ENCODE results near the gene OBSL1.
A peak's percentile ranks its signal among the peaks of the same experiment; 100 is the strongest.

The OBSL1 gene

GRCh38 chr2:219571311-219572236, at the start of gene OBSL1:
Gene OBSL1, minus strand, starts transcription at chr2:219571539. Its CDS starts 307 bp downstream, at chr2:219571232.
- peak within 1 kb of the TSS; percentile 81 for H3K9ac ChIP-seq (ENCODE audit: insufficient read length)

GRCh38 chr2:219620546-219620945, 49.2 kb upstream of the OBSL1 start:
- no peak overlapping the region for H3K9ac ChIP-seq (ENCODE audit: insufficient read length)
- no peak for TF ChIP-seq POLR2AphosphoS5 (IDR thresholded peaks at IDR 0.05; ENCODE audit: borderline replicate concordance, low read depth, low read length)
- TF ChIP-seq FOXP2 (optimal IDR thresholded peaks at IDR 0.05; ENCODE audit: control extremely low read depth, extremely low read length, insufficient read depth) = no peak
- TF ChIP-seq EZH2 (IDR thresholded peaks at IDR 0.05) = no peak
- no peak overlapping the region for H3K27ac ChIP-seq
- no peak for DNase-seq (ENCODE audit: low read depth, low spot score)
- H3K4me3 ChIP-seq = no peak overlapping the region
- no peaks in the 10 kb centered on the region for H3K9me3 ChIP-seq (ENCODE audit: low read depth, low read length)
- no peaks in the 10 kb centered on the region; the same call in 1 of the 2 replicates for H3K36me3 ChIP-seq (ENCODE audit: insufficient read depth, low read length)

More at GRCh38 chr2:219571311-219572236, at the start of gene OBSL1:
- H3K4me3 ChIP-seq = peak within 1 kb of the TSS; percentile 80
- H3K9me3 ChIP-seq (ENCODE audit: low read depth, low read length) = no peaks in the 10 kb centered on the region
- no peak for DNase-seq (ENCODE audit: low read depth, low spot score)
- H3K36me3 ChIP-seq (ENCODE audit: insufficient read depth, low read length) = no peaks in the 10 kb centered on the region
- TF ChIP-seq POLR2AphosphoS5 (IDR thresholded peaks at IDR 0.05; ENCODE audit: borderline replicate concordance, low read depth, low read length) (no peak; the same call in 1 of the 2 replicates), FOXP2 (optimal IDR thresholded peaks at IDR 0.05; ENCODE audit: control extremely low read depth, extremely low read length, insufficient read depth) (no peak), EZH2 (IDR thresholded peaks at IDR 0.05) (no peak)
- no peak within 1 kb of the TSS for H3K27ac ChIP-seq

DNA sequence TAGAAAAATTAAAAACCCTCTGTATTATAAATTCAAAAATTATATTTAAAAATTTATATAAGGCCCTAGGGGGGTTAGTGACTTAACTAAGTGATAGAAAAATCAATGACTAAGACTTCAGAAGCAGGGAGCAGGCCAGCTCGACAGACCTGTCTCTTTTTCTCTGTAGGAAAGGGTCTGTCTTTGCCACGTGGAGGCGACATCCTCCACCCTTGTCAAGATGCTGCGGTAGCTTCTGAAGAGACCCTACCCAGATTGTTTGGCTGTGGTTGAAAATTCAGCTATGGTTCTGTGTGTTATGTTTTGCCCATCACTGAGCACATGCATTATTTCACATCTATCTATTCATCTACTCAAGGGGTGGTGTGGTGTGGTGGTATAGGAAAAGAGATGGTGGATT, 47.9 kb upstream of the OBSL1 start:
- TF ChIP-seq POLR2AphosphoS5 (IDR thresholded peaks at IDR 0.05; ENCODE audit: borderline replicate concordance, low read depth, low read length) (no peak), EZH2 (IDR thresholded peaks at IDR 0.05) (no peak), FOXP2 (optimal IDR thresholded peaks at IDR 0.05; ENCODE audit: control extremely low read depth, extremely low read length, insufficient read depth) (no peak)
- Histone ChIP-seq H3K4me3 (no peak overlapping the region), H3K9ac (ENCODE audit: insufficient read length) (no peak overlapping the region), H3K27ac (no peak overlapping the region), H3K9me3 (ENCODE audit: low read depth, low read length) (no peaks in the 10 kb centered on the region), H3K36me3 (ENCODE audit: insufficient read depth, low read length) (no peaks in the 10 kb centered on the region; the same call in 1 of the 2 replicates)
- no peak for DNase-seq (ENCODE audit: low read depth, low spot score)

DNA sequence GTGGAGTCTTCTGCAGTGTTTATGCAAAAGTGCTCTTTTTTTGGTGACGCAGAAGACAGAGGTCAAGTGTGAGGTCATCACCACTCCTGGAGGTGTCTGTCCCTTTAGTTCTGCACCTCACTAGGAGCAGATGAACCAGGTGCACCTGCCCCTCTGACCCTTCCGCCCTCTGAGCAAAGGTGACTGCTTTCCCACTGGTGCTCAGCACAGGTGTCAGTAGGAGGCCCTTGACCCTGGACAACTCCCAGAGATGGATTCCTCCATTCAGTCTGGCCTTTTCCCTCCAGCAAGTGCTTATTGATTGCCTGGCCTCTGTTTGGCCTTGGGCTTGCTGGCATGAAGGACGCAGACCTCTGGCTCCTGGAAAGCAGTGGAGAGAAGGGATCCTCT, 47.4 kb upstream of the OBSL1 start:
- TF ChIP-seq EZH2 (IDR thresholded peaks at IDR 0.05) (no peak), FOXP2 (optimal IDR thresholded peaks at IDR 0.05; ENCODE audit: control extremely low read depth, extremely low read length, insufficient read depth) (no peak), POLR2AphosphoS5 (IDR thresholded peaks at IDR 0.05; ENCODE audit: borderline replicate concordance, low read depth, low read length) (no peak)
- H3K4me3 ChIP-seq = no peak overlapping the region

DNA sequence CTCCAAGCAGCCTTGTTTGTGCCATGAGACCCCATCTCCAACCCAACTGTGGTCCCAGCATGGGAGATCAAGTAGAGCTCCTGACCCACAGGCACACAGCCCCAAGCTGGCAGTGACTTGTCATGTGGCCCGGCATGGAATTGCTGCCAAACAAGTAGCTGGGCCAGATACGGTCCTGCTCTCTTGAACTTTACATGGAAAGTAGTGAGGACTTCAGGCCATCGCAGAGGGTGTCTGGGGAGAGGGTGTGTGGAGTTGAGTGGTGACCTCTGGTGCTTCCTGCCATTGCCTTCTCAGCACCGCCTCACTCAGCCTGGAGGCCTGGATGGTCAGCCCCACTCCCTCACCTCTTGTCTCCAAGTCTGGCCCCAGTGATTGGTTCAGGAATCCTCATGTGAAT, 45.2 kb upstream of the OBSL1 start:
- TF ChIP-seq FOXP2 (optimal IDR thresholded peaks at IDR 0.05; ENCODE audit: control extremely low read depth, extremely low read length, insufficient read depth) (no peak), EZH2 (IDR thresholded peaks at IDR 0.05) (no peak), POLR2AphosphoS5 (IDR thresholded peaks at IDR 0.05; ENCODE audit: borderline replicate concordance, low read depth, low read length) (no peak)
- Histone ChIP-seq H3K27ac (no peak overlapping the region), H3K36me3 (ENCODE audit: insufficient read depth, low read length) (no peaks in the 10 kb centered on the region; the same call in 1 of the 2 replicates), H3K9ac (ENCODE audit: insufficient read length) (no peak overlapping the region), H3K4me3 (no peak overlapping the region), H3K9me3 (ENCODE audit: low read depth, low read length) (no peaks in the 10 kb centered on the region)
- no peak for DNase-seq (ENCODE audit: low read depth, low spot score)

More for the DNA sequence above, 47.4 kb upstream of the OBSL1 start:
- Histone ChIP-seq H3K36me3 (ENCODE audit: insufficient read depth, low read length) (no peaks in the 10 kb centered on the region; the same call in 1 of the 2 replicates), H3K9ac (ENCODE audit: insufficient read length) (no peak overlapping the region), H3K9me3 (ENCODE audit: low read depth, low read length) (no peaks in the 10 kb centered on the region), H3K27ac (no peak overlapping the region)
- DNase-seq (ENCODE audit: low read depth, low spot score) = no peak

DNA sequence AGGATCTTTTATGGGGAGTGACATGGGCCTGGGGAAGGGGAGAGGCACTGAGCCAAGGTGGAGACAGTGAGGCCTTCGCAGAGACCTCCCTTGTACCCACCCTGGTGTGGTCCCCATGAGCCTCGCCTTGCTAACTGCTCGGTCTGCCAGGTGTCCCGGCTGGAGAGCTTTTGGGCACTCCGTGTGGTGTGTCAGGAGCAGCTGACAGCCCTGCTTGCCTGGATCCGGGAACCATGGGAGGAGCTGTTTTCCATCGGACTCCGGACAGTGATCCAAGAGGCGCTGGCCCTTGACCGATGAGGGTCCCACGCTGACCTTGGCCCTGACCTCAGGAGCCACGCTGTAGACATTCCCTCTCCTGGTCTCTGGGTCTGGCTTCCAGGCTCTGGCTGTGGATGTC, 44.6 kb upstream of the OBSL1 start:
- TF ChIP-seq EZH2 (IDR thresholded peaks at IDR 0.05) (no peak), POLR2AphosphoS5 (IDR thresholded peaks at IDR 0.05; ENCODE audit: borderline replicate concordance, low read depth, low read length) (no peak), FOXP2 (optimal IDR thresholded peaks at IDR 0.05; ENCODE audit: control extremely low read depth, extremely low read length, insufficient read depth) (no peak)

DNA sequence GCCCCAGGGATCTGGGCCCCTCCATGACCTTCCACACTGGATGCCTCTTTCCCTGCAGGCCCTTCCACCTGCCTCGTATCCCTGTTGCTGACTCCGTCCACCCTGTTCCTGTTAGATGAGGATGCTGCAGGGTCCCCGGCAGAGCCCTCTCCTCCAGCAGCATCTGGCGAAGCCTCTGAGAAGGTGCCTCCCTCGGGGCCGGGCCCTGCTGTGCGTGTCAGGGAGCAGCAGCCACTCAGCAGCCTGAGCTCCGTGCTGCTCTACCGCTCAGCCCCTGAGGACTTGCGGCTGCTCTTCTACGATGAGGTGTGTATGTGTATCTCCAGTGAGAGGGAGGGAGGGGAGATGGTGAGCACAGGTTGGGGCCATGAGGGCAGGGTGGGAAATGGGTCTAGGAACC, 43.7 kb upstream of the OBSL1 start:
- no peak overlapping the region for H3K4me3 ChIP-seq
- no peaks in the 10 kb centered on the region; the same call in 1 of the 2 replicates for H3K36me3 ChIP-seq (ENCODE audit: insufficient read depth, low read length)
- no peaks in the 10 kb centered on the region for H3K9me3 ChIP-seq (ENCODE audit: low read depth, low read length)
- no peak overlapping the region for H3K27ac ChIP-seq
- TF ChIP-seq POLR2AphosphoS5 (IDR thresholded peaks at IDR 0.05; ENCODE audit: borderline replicate concordance, low read depth, low read length) (no peak), FOXP2 (optimal IDR thresholded peaks at IDR 0.05; ENCODE audit: control extremely low read depth, extremely low read length, insufficient read depth) (no peak), EZH2 (IDR thresholded peaks at IDR 0.05) (no peak)
- DNase-seq (ENCODE audit: low read depth, low spot score) = no peak
- no peak overlapping the region for H3K9ac ChIP-seq (ENCODE audit: insufficient read length)

More for the DNA sequence above, 44.6 kb upstream of the OBSL1 start:
- Histone ChIP-seq H3K4me3 (no peak overlapping the region), H3K9ac (ENCODE audit: insufficient read length) (no peak overlapping the region), H3K9me3 (ENCODE audit: low read depth, low read length) (no peaks in the 10 kb centered on the region), H3K27ac (no peak overlapping the region), H3K36me3 (ENCODE audit: insufficient read depth, low read length) (no peaks in the 10 kb centered on the region; the same call in 1 of the 2 replicates)
- no peak for DNase-seq (ENCODE audit: low read depth, low spot score)

DNA sequence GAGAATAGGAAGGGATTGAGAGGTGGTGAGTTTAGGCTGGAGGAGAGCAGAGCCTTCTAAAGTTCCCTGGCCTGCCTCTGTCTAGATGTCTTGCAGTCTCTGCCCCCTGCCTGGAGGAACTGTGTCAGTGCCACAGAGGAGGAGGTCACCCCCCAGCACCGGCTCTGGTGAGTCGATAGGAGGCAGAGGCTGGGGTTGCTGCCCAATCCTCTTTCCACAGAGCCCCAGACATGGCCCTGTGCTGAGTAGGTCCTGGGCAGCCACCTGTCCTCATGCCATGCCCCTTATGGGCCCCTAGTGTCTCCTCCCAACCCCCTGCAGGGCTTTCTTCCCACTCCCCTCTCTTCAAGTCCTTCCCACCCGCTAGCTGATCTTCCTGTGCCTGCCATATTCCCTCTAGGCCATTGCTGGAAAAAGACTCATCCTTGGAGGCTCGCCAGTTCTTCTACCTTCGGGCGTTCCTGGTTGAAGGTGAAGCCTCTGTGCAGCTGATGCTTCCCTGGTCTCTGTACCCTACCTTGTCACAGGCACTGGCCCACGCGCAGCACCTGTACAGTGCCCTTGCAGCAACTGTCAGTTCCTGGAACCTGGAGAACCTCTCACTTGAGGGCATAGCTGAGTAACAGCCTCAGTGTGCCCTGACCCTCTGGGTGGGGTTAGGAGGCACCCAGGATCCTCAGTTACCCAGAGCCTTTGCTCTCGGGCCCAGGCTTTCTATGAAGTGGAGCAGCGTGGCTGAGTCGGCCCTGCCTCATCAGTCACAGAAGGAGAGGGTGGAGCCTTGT, 42.9 kb upstream of the OBSL1 start:
- Histone ChIP-seq H3K9me3 (ENCODE audit: low read depth, low read length) (no peaks in the 10 kb centered on the region), H3K9ac (ENCODE audit: insufficient read length) (no peak overlapping the region), H3K4me3 (no peak overlapping the region), H3K36me3 (ENCODE audit: insufficient read depth, low read length) (no peaks in the 10 kb centered on the region; the same call in 1 of the 2 replicates), H3K27ac (no peak overlapping the region)
- DNase-seq (ENCODE audit: low read depth, low spot score) = no peak
- TF ChIP-seq EZH2 (IDR thresholded peaks at IDR 0.05) = no peak

Data from SK-N-MC (cell line).